ENCODE measurements around the gene LPP. TPM values are rescaled to one million over a fixed set of nuclear protein-coding genes. Genes with fewer than 3 reads are reported as not detected.

The LPP gene
- total RNA-seq, 2 donors from 2014 or later = 170 to 246 TPM

DNA sequence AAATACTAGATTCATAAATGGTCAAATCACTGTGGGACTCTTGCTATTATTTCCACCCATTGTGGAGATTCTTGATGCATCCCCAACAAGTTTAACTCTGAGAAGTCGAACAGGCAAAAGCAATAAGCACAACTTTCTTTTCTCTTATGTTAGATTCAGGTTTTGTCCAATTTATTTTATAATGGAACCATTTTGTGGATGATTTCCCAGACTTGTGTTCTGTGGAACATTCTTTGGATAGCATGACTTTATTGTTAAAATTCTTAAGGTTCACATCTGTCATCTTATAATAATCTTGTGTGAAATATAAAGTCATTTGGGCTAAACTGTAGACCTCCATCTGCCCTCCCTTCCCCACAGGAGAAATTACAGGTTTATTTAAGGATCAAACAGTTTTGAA is 213.7 kb downstream of the LPP start:
- TF ChIP-seq, protein P1, sequence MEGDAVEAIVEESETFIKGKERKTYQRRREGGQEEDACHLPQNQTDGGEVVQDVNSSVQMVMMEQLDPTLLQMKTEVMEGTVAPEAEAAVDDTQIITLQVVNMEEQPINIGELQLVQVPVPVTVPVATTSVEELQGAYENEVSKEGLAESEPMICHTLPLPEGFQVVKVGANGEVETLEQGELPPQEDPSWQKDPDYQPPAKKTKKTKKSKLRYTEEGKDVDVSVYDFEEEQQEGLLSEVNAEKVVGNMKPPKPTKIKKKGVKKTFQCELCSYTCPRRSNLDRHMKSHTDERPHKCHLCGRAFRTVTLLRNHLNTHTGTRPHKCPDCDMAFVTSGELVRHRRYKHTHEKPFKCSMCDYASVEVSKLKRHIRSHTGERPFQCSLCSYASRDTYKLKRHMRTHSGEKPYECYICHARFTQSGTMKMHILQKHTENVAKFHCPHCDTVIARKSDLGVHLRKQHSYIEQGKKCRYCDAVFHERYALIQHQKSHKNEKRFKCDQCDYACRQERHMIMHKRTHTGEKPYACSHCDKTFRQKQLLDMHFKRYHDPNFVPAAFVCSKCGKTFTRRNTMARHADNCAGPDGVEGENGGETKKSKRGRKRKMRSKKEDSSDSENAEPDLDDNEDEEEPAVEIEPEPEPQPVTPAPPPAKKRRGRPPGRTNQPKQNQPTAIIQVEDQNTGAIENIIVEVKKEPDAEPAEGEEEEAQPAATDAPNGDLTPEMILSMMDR (IDR thresholded peaks at IDR 0.05) = no peak
- no peak for DNase-seq
- intact Hi-C loops (cut with DNase I) = loop anchor here (10.0 kb wide), 1 partner anchor 623 kb away; the partner anchor contains the start of gene BCL6
- Histone ChIP-seq H3K4me1 (peaks cover 3% of the 10 kb centered on the region), H3K4me3 (no peak overlapping the region), H3K9ac (ENCODE audit: low read depth in 2 of 2, low read length in 2 of 2) (no peak overlapping the region), H3K36me3 (no peaks in the 10 kb centered on the region), H3K27ac (no peak overlapping the region), H3K9me3 (no peaks in the 10 kb centered on the region), H3K27me3 (no peaks in the 10 kb centered on the region)

DNA sequence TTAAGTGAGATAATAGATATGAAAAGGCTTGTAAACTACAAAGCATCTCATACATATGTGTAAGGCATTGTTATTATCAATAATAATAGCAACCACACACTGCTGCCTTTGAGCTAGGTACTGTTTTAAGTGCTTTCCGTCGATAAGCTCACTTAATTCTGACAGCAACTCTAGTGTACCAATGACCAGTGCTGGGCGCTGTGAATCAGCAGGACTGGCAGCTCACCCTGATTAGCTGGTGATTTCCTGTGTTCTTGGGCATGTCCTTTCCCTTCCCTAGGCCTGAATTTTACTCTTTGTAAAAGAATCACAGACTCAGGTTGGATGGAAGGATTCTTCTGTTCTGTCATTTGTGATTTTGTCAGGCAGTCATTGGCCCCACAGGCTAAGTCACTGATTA is 215.6 kb downstream of the LPP start:
- intact Hi-C loops (cut with DNase I) = loop anchor here (10.0 kb wide), 1 partner anchor 625 kb away; the partner anchor contains the start of gene BCL6
- H3K4me1 ChIP-seq = peaks cover under 1% of the 10 kb centered on the region
- H3K27ac ChIP-seq = no peak overlapping the region

DNA sequence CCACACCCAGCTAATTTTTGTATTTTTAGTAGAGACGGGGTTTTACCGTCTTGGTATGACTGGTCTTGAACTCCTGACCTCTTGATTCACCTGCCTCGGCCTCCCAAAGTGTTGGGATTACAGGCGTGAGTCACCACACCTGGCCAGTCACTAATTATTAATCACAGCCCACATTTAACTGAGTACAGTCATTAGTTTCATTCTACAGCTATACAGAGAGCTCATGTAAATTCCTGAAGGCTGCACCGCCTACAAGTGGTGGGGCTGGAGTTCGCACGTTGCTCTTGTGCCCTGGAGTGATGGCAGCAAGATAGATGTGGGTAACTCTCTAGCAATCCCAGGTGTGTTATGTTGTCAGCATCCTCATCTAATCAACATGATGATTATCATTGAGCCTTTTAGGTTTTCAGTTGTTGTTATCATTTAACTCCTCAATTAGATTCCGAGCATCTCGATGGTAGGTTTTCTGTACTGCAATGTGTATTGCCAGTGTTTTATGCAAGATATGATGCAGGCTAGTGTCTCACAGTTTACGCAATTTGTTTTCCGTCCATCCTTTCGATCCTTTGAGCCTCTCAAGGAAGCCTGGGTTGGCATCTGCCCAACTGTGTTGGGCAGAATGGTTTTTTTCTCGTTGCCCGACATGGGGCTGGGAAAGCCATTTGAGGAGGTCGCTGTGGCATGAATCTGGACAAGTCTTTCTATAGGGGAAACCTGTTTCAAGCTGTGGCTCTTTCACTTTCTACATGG is 216.3 kb downstream of the LPP start:
- TF ChIP-seq, protein P1 (IDR thresholded peaks at IDR 0.05) = no peak
- no peaks in the 10 kb centered on the region for H3K4me1 ChIP-seq
- no peaks in the 10 kb centered on the region for H3K36me3 ChIP-seq
- H3K27me3 ChIP-seq = no peaks in the 10 kb centered on the region
- H3K9me3 ChIP-seq = no peaks in the 10 kb centered on the region
- intact Hi-C loops (cut with DNase I) = no loop called here
- DNase-seq = no peak
- H3K9ac ChIP-seq (ENCODE audit: low read depth in 2 of 2, low read length in 2 of 2) = no peak overlapping the region
- no peak overlapping the region for H3K27ac ChIP-seq
- H3K4me3 ChIP-seq = no peak overlapping the region

More for the DNA sequence above, 215.6 kb downstream of the LPP start:
- no peak for DNase-seq
- H3K9me3 ChIP-seq = no peaks in the 10 kb centered on the region
- no peak overlapping the region for H3K9ac ChIP-seq (ENCODE audit: low read depth in 2 of 2, low read length in 2 of 2)
- no peak overlapping the region for H3K4me3 ChIP-seq
- H3K36me3 ChIP-seq = no peaks in the 10 kb centered on the region
- H3K27me3 ChIP-seq = no peaks in the 10 kb centered on the region
- TF ChIP-seq, protein P1 (IDR thresholded peaks at IDR 0.05) = no peak

DNA sequence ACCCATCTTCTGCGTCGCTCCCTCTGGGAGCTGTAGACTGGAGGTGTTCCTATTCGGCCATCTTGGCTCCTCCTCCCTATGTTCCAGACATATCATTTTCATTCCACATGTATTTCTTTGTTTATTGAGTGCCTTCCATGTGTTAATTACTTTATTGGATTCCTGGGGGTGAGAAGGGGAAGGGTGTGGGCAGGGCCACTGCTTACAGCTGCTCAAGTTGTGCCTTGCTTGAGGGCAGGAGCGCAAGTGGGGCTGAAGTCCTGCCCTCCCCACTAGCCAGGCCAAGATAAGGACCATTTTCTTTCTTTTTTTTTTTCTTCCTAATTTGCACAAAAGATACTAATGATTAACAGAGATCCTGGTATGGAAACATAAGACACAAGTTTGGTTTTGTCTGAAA is 224.8 kb downstream of the LPP start:
- H3K9ac ChIP-seq (ENCODE audit: low read depth in 2 of 2, low read length in 2 of 2) = no peak overlapping the region
- no peaks in the 10 kb centered on the region for H3K36me3 ChIP-seq
- no peak overlapping the region for H3K4me3 ChIP-seq
- intact Hi-C loops (cut with DNase I) = no loop called here
- no peaks in the 10 kb centered on the region for H3K4me1 ChIP-seq
- H3K27me3 ChIP-seq = no peaks in the 10 kb centered on the region
- no peak overlapping the region for H3K27ac ChIP-seq
- DNase-seq = no peak
- TF ChIP-seq, protein P1 (IDR thresholded peaks at IDR 0.05) = no peak
- H3K9me3 ChIP-seq = no peaks in the 10 kb centered on the region

DNA sequence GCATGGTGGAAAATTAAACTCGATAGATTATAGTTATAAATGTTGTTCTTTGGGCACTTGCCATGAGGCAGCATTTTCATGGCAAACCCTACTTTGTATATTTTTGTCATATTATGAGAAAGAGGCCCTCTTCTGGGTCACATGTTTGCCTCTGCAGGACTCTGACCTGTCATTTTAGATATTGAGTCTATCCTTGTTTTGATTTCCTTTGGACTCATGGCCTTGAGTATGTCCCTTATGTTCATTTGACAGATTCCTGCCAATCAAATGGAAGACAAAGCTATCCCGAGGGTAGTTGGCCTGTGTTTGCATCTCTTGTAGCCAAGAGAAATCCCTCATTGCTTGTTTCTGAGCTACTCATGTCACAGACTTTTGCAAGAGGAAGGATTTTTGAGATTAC is 226.3 kb downstream of the LPP start:
- no peak for DNase-seq
- TF ChIP-seq, protein P1 (IDR thresholded peaks at IDR 0.05) = no peak
- intact Hi-C loops (cut with DNase I) = no loop called here
- no peak overlapping the region for H3K9ac ChIP-seq (ENCODE audit: low read depth in 2 of 2, low read length in 2 of 2)
- peak overlapping the region; percentile 18 for H3K27ac ChIP-seq
- H3K4me1 ChIP-seq = no peaks in the 10 kb centered on the region
- no peaks in the 10 kb centered on the region for H3K36me3 ChIP-seq
- no peaks in the 10 kb centered on the region for H3K9me3 ChIP-seq
- H3K27me3 ChIP-seq = no peaks in the 10 kb centered on the region
- no peak overlapping the region for H3K4me3 ChIP-seq

Measured in colonic mucosa (tissue), 4 donors.